ENCODE results near the gene TMEM272. TPM values are rescaled to one million over a fixed set of nuclear protein-coding genes. Genes with fewer than 3 reads are reported as not detected.

TMEM272 gene
- total RNA-seq, 1 donor from 2014 or later, result not detected

GRCh38 chr13:51783428-51784094 lies 61.4 kb downstream of the TMEM272 start:
- no peak for DNase-seq (ENCODE audit: low read depth)

- peak; percentile 39 for DNase-seq (ENCODE audit: low read depth)
Observed at GRCh38 chr13:51782026-51782710, 62.8 kb downstream of the TMEM272 start.

DNA sequence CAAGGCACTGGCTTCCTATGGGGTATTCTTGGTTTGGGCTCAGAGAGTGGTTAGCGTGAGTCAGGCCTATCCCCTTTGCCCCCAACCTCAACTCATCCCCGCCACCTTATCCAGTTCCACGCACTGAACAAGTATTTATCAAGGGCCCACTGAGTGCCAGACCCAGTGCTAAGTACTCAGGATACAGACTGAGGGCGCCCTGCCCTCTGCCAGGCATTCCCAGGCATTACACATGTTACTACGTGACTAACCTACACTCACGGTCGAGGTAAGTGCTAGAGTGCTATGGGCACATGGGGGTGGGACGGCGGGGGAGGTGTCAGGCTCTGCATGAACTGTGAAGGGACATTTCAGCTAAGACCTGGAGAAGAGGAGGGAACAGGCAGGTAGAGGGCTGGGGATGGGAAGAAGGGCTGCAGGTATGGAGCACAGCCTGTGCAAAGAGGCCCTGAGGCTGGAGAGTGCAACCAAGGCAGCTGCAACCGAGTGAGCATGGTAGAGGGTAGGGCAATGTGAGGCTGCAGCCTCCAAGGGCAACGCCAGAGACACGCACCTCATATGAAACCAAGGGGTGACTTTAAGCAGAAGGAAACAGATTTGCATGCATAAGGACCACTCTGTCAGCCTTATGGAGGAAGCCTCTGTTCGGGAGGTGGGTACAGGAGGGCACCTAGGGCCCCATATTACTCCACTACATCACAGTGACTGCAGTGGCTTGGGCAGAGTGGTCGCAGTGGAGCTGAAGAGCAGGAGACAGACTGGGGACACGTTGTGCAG lies 63.5 kb downstream of the TMEM272 start:
- no peak for DNase-seq (ENCODE audit: low read depth)

DNA sequence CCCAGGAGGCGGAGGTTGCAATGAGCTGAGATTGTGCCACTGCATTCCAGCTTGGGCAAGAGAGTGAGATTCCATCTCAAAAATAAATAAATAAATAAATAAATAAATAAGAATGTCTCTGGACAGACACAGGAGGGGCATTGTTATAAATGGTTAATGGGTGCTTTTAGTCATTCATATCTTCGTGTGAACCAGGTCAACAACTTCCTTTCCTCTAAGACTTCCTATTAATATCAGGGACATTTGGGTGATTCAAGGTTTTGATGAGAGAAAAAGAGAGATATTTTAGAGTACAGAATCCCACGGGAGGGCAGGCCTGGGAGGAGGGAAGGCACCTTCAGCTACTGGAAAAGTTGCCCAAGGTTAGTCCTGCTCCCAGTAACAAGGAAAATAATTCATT lies 64.9 kb downstream of the TMEM272 start:
- no peak for DNase-seq (ENCODE audit: low read depth)

DNA sequence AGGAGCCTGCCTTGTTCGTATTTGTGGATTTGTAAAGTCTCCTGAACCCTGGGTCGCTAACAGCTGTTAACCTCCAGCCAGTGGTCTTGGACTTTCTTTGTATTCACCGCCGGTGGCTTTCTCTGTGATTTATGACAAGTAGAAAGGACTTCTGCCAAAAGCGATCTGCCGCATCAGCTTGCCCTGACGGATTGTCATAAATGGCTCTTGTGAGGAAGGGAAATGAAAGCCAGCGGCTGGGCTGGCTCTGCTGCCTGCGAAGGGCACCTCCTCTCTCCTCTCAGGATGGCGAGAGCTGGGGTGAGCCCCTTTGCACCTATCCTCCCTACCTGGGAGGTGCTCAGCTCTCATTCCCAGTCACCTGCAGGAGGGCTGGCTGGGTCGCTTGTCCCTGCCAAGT lies 66.6 kb downstream of the TMEM272 start:
- DNase-seq (ENCODE audit: low read depth), result peak; percentile 36

GRCh38 chr13:51777921-51778320 lies 67.1 kb downstream of the TMEM272 start:
- no peak for DNase-seq (ENCODE audit: low read depth)

GRCh38 chr13:51776179-51776578 lies 68.8 kb downstream of the TMEM272 start:
- no peak for DNase-seq (ENCODE audit: low read depth)

DNA sequence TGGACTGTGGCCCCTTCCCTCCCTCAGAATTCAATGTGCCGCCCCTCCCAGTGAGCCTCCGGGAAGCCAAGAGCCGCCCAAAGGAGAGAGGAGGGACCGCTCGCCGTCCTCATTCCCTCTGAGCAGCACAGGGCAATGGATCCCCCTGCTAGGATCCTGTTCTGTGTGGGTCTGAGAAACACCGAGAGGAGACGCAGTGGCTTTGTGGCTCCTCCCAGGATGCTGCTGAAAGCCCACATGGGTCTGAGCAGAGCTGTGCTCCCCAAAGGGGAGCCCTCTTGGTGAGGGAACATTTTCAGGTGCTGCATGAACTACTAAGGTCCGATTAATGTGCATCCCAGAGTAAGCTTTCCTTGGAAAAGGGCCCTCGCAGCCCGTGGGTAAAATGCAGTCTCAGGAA lies 71.5 kb downstream of the TMEM272 start:
- no peak for DNase-seq (ENCODE audit: low read depth)

GRCh38 chr13:51772781-51773180 lies 72.2 kb downstream of the TMEM272 start:
- DNase-seq (ENCODE audit: low read depth), result no peak

DNA sequence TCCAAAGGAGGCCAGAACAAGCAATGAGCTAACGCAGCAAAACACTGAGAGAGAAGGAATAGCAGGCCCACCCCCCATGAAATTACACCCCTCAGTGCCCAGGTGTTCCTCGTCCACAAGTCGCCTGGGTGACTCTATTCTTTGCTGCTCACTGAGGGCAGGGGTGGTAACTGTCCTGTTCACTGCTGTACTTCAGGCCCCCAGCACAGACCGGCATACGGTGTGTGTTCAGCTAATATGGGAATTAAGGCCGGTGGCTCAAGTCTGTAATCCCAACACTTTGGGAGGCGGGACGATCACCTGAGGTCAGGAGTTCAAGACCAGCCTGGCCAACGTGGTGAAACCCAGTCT lies 72.9 kb downstream of the TMEM272 start:
- DNase-seq (ENCODE audit: low read depth), result no peak

DNA sequence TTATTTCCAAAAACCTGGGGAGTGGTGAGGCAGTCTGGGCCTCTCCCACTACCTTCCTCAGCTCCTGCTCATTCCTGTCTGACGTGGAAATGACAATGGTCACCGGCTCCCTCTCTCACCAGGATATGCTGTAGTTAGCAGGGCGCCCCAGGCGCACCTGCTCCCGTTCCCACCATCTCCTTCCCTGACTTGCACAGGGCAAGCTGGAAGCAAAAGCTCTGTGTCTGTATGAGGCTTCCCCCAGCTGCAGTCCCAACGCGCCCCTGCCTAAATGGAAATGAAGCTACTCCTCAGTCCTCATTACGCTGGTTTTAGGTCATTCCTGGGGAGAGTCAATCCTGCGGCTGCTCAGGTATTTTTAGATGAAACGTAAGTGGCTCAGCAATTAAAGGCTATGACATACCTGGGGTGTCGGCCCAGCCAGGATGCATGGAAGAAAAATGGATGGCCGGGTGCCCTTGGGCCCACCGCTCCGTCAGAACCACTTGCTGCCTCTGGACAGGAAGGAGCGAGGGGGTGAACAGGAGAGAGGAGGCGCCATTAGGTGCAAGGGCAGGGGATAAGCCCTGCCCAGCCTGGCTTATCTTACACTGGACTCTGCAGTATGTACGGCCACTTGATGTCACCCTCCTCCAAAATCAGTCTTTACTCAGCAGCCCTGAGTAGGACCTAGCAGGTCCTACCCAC lies 73.4 kb downstream of the TMEM272 start:
- DNase-seq (ENCODE audit: low read depth), result no peak

GRCh38 chr13:51770681-51771417 lies 74.1 kb downstream of the TMEM272 start:
- no peak for DNase-seq (ENCODE audit: low read depth)

DNA sequence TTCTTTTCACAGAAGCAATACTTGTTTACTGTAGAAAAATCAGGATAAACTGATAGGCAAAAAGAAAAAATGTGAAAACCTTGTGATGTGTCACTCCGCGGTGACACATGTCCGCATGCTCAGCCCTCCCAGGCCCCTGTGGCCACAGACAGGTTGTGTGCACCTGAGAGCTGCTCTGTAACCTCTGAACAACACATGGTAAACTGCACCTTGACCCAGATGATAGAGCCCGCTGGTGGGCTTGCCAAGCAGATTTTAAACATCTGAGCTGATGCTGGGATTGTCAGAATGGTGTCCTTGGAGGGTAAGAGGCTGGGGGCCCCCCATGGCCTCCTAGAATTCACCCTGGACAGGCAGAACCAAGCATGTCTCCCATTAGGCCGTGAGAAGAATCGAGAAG lies 74.8 kb downstream of the TMEM272 start:
- no peak for DNase-seq (ENCODE audit: low read depth)

- DNase-seq (ENCODE audit: low read depth), result no peak
Observed at GRCh38 chr13:51769455-51770127, 75.4 kb downstream of the TMEM272 start.

GRCh38 chr13:51768976-51769375 lies 76.0 kb downstream of the TMEM272 start:
- no peak for DNase-seq (ENCODE audit: low read depth)

DNA sequence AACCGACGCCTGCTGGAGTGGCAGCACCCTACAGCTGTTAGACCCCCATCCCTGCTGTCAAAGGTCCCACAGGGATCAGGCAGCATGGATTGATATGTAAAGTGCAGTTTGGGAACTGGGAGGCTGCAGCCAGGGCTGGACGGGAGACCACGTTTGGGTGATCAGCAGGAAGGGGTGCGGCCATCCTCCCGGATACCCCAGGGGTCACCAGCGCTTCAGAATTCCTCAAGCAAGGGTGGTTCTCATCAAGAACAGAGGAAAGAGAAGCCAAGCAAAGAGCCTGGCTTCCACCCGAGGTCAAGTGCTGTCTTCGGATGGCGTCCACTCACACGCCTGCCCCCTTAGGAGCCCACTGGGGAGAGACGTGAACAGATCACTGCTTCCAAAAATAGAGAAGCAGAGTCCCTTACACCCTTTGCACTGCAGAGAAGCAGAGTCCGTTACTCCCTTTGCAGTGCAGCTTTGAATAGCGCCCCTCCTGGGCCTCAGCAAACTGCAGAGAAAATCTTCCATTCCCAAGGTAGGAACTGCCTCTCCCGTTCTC lies 76.5 kb downstream of the TMEM272 start:
- DNase-seq (ENCODE audit: low read depth), result no peak

DNA sequence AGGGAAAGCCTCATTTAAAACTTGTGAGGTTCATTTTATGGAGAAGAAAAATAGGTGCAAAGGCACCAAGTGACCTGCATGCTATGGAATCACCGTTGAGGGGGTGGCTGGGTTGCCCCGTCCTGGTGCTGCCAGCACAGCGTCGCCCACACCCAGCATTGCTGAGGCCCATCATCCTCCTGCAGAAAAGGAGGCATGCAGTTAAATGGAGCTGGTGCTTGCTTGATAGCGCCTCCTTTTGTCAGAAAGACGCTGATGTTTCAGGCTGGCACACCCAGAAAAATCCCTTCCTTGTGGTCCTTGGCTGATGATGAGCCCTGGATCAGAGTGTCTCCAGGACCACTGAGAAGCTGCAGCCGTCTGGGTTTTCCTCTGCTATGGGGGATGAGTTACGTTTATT lies 77.9 kb downstream of the TMEM272 start:
- DNase-seq (ENCODE audit: low read depth), result no peak

DNA sequence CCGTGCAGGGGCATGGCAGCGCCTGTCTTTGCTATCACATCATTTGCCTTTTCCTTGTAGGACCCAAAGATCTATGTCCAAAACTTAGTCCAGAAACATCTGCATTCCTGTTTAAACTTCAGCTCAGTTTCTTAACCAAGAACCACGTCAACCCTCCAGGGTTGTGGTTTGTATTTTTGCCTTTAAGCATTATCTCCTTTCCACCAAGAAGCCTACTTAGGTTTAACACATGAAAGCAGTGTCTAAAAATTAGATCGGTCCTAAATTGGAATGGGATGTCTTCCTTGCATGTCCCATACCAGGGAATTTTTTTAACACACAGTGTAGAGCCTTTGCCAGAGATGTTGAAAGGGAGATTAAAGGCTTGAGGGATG lies 79.8 kb downstream of the TMEM272 start:
- no peak for DNase-seq (ENCODE audit: low read depth)

DNA sequence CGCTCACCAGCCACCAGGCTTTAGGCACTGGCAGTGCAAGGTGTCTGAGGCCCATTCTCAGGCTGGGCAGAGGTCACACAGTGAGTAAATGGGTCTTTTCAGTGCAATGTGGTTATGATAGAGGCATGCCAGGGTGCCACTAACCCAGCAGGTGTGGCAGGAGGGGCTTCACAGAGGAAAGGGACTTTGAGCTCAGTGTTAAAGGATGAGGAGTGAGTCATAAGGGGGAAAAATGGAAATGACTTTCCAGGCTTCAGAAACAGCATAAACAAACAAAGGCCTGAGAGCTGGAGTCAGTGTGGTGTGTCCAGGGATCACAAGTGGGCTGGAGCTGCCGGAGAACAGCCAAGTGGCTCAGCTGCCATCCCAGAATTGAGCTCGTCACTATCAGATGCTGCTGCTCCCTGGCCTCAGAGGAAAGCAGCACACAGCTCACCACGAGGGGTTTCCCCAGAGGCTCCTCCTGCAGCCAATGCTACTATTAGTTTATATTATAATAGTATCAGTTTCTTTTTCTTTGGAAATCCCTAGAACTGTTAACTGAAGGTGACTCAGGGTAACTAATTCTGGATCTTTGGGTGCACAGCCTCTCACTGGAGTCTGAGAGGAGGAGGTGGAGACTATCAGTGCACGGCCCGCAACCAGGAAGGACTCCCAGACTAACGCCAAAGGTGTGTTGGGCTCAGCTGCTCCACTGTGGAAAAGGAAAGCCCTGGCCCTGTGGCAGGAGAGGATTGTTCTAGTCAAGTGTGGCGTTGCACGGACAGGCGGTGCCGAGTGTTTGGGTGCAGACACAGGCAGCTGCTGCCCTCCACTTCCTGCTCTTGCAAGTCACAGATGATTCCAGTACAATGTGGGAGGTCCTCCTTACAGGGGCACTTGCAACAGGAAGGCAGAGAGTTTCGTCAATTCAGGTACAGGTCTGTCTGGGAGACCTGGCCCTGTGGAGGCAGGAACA lies 80.5 kb downstream of the TMEM272 start:
- DNase-seq (ENCODE audit: low read depth), result peak; percentile 97

Measured in myocyte (in vitro differentiated cells).